T-helper 17 cell (primary cell): ENCODE results near the gene HPS4. TPM values are rescaled to one million over a fixed set of nuclear protein-coding genes. Genes with fewer than 3 reads are reported as not detected.

Experiments
- ATAC-seq: fragments of 150-1000 bp; cut with Tn5 transposase; 2 replicates; pipeline ENCODE4 v1.10.0; 2021; ENCODE audit warnings: mild to moderate bottlenecking, moderate library complexity
- DNase-seq, 3 donors: peaks; one replicate each; pipeline versions ENCODE4 v3.0.0 to v3.0.0-alpha.2; 2020 to 2021
- H3K9me3 ChIP-seq: one replicate; pipeline ENCODE4 v1.7.0; 2013; ENCODE audit warnings: low read length, mild to moderate bottlenecking; ENCODE audit not compliant: control insufficient read depth, poor library complexity, severe bottlenecking
- H3K27ac Mint-ChIP-seq: one replicate; pipeline ENCODE4 v1.8.0; 2022; ENCODE audit warnings: mild to moderate bottlenecking, moderate library complexity, mixed read lengths
- H3K27me3 Mint-ChIP-seq: one replicate; pipeline ENCODE4 v1.8.0; 2022; ENCODE audit warnings: mixed read lengths
- H3K36me3 Mint-ChIP-seq: one replicate; pipeline ENCODE4 v1.8.0; 2022; ENCODE audit warnings: low read depth, mixed read lengths
- H3K4me1 Mint-ChIP-seq: one replicate; pipeline ENCODE4 v1.8.0; 2022; ENCODE audit warnings: mild to moderate bottlenecking, mixed read lengths
- H3K4me3 Mint-ChIP-seq: one replicate; pipeline ENCODE4 v1.8.0; 2022; ENCODE audit warnings: mild to moderate bottlenecking, moderate library complexity, mixed read lengths
- total RNA-seq, 4 donors: library from RNA in 2 of 4; stranded (reverse) in 2 of 4; gene quantifications; one replicate each; pipeline ENCODE4 v1.2.3 and lab custom pipeline; 2022 to 2026

The HPS4 gene
- total RNA-seq, 2 donors from 2014 or later = 44.1 to 54.6 TPM

DNA sequence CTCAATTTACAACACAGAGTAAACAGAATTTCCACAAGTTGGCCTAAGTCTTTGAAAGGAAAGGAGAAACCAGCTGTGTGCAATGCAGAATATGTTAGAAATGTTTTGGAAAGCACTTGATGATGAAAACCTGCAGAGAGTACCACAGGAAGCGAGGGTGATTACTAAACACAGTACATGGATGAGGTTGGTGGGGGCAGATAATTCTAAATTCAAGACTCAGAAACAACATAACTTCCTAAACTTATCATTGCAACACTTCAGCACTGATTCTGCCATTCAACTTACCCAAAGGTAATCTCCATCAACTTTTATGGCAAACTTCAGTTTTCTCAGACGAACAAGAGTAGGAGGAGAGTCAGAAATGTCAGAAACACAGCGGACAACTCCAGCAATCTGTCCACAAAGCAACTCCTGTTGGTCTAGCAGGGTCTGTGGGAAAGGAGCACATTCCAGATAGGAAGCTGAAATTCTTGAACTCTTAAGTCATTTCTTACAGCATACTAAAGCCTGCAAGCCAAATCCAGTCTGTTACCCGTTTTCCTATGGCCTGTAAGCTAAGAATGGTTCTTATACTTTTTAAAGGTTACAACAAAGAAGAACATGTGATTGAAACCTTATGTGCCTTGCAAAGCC lies 6.8 kb downstream of the HPS4 start:
- DNase-seq (no peak), ATAC-seq (no peak)
- H3K27me3 Mint-ChIP-seq = no peaks in the 10 kb centered on the region
- no peak overlapping the region for H3K27ac Mint-ChIP-seq
- H3K4me1 Mint-ChIP-seq = peaks cover 35% of the 10 kb centered on the region
- H3K9me3 ChIP-seq = no peaks in the 10 kb centered on the region
- H3K4me3 Mint-ChIP-seq = no peak overlapping the region
- peaks cover 13% of the 10 kb centered on the region for H3K36me3 Mint-ChIP-seq

DNA sequence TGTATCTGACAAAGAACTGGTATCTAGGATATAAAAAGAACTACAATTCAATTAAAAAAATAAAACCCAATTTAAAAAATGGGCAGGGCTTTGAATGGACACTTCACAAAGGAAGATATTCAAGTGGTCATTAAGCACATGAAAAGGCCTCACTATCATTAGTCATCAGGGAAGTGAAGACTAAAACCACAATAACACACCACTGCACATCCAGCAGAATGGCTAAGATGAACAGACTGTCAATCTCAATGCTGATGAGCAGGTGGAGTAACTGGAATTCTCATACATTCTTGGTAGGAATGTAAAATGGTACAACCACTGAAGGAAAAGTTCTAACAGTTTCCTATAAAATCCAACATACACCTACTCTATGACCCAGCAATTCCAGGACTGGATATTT lies 8.9 kb downstream of the HPS4 start:
- Mint-ChIP-seq H3K4me1 (peaks cover 22% of the 10 kb centered on the region), H3K27ac (no peak overlapping the region), H3K4me3 (no peak overlapping the region), H3K36me3 (peaks cover 15% of the 10 kb centered on the region), H3K27me3 (no peaks in the 10 kb centered on the region)
- H3K9me3 ChIP-seq = no peaks in the 10 kb centered on the region
- no peak for ATAC-seq
- no peak for DNase-seq

- ATAC-seq (no peak), DNase-seq (no peak)
- Mint-ChIP-seq H3K4me1 (peaks cover 8% of the 10 kb centered on the region), H3K27ac (no peak overlapping the region), H3K4me3 (no peak overlapping the region), H3K27me3 (no peaks in the 10 kb centered on the region), H3K36me3 (peaks cover 12% of the 10 kb centered on the region)
- H3K9me3 ChIP-seq = no peaks in the 10 kb centered on the region
Measured at GRCh38 chr22:26471522-26471921, 12.1 kb downstream of the HPS4 start.

DNA sequence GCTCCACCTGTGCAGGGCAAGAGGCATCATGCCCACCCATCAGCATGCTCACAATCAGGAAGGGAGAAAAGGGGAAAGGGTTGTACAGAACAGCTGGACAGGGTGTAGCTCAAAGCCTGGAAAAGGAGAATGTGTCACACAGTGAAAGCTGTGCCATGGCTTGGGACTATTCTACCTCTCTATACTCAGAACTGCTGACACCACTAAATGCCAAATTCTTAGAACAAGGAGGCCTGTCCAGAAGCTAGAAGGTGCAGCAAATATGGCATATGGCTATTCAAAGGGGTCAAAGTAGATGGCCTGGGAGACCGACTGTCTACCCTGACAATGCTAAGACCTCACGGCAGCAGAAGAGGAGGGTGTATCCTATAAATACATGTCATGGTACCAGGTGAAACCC lies 12.8 kb downstream of the HPS4 start:
- Mint-ChIP-seq H3K27me3 (no peaks in the 10 kb centered on the region), H3K4me3 (no peak overlapping the region), H3K27ac (no peak overlapping the region), H3K36me3 (peaks cover 12% of the 10 kb centered on the region), H3K4me1 (peaks cover 8% of the 10 kb centered on the region)
- ATAC-seq = no peak
- no peak for DNase-seq
- H3K9me3 ChIP-seq = no peaks in the 10 kb centered on the region

- no peak for DNase-seq
- H3K27me3 Mint-ChIP-seq = no peaks in the 10 kb centered on the region
- H3K27ac Mint-ChIP-seq = no peak overlapping the region
- peaks cover 12% of the 10 kb centered on the region for H3K36me3 Mint-ChIP-seq
- peaks cover 5% of the 10 kb centered on the region for H3K4me1 Mint-ChIP-seq
- ATAC-seq = no peak
- H3K9me3 ChIP-seq = no peaks in the 10 kb centered on the region
- no peak overlapping the region for H3K4me3 Mint-ChIP-seq
Measured at GRCh38 chr22:26466196-26466595, 17.4 kb downstream of the HPS4 start.

- ATAC-seq (no peak), DNase-seq (no peak)
- no peak overlapping the region for H3K4me3 Mint-ChIP-seq
- no peaks in the 10 kb centered on the region for H3K9me3 ChIP-seq
- H3K4me1 Mint-ChIP-seq = peaks cover 2% of the 10 kb centered on the region
- no peaks in the 10 kb centered on the region for H3K27me3 Mint-ChIP-seq
- peaks cover 8% of the 10 kb centered on the region for H3K36me3 Mint-ChIP-seq
- H3K27ac Mint-ChIP-seq = no peak overlapping the region
Measured at GRCh38 chr22:26464312-26464711, 19.3 kb downstream of the HPS4 start.

DNA sequence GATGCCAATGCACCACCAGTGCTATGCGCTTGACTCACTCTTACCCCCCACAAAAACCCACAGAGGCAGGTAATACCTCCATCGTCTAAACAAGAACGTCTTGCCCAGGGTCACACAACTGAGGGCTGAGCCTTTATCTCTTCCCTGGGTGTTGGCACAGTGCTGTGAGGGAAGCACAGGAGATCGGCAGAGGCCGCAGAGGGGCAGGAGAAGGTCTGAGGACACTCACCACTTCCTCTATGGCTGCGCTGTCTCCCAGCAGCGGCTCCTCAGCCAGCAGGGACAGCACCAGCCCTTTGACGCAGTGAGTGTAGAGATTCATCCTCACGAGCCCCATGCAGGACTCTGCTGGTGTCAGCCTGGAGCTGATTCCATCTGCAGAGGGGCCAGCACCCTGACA lies 19.9 kb downstream of the HPS4 start:
- Mint-ChIP-seq H3K27ac (no peak overlapping the region), H3K27me3 (no peaks in the 10 kb centered on the region), H3K4me1 (no peaks in the 10 kb centered on the region), H3K4me3 (no peak overlapping the region), H3K36me3 (peaks cover 3% of the 10 kb centered on the region)
- no peak for DNase-seq
- no peaks in the 10 kb centered on the region for H3K9me3 ChIP-seq
- no peak for ATAC-seq

- no peaks in the 10 kb centered on the region for H3K4me1 Mint-ChIP-seq
- no peaks in the 10 kb centered on the region for H3K27me3 Mint-ChIP-seq
- ATAC-seq (no peak), DNase-seq (no peak)
- no peaks in the 10 kb centered on the region for H3K9me3 ChIP-seq
- no peak overlapping the region for H3K4me3 Mint-ChIP-seq
- H3K36me3 Mint-ChIP-seq = peaks cover 3% of the 10 kb centered on the region
- no peak overlapping the region for H3K27ac Mint-ChIP-seq
Measured at GRCh38 chr22:26463101-26463661, 20.4 kb downstream of the HPS4 start.

DNA sequence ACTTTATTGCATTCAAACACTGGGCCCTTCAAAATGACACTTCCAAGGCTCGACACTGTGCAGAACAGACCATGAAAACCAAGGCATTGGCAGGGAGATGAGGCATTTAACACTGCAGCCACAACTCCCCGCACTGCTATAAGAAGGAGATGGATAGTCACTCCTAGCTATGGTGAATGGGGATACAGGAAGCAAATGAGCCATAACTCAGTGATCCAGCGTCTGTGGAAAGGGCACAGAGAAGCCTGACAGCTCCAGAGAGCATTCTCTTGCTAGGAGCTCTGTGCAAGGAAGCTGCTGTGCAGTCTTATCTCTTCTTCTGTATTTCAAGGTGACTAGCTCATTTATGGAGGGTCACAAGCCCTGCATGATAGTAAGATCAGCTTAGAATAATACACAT lies 20.9 kb downstream of the HPS4 start:
- no peak overlapping the region for H3K4me3 Mint-ChIP-seq
- no peaks in the 10 kb centered on the region for H3K27me3 Mint-ChIP-seq
- H3K27ac Mint-ChIP-seq = no peak overlapping the region
- DNase-seq (no peak), ATAC-seq (no peak)
- H3K9me3 ChIP-seq = no peaks in the 10 kb centered on the region
- H3K36me3 Mint-ChIP-seq = peaks cover 3% of the 10 kb centered on the region
- H3K4me1 Mint-ChIP-seq = peaks cover 1% of the 10 kb centered on the region

GRCh38 chr22:26462051-26462450 lies 21.5 kb downstream of the HPS4 start:
- ATAC-seq (no peak), DNase-seq (no peak)
- no peak overlapping the region for H3K27ac Mint-ChIP-seq
- H3K4me3 Mint-ChIP-seq = no peak overlapping the region
- H3K4me1 Mint-ChIP-seq = peaks cover 2% of the 10 kb centered on the region
- peaks cover 3% of the 10 kb centered on the region for H3K36me3 Mint-ChIP-seq
- H3K9me3 ChIP-seq = no peaks in the 10 kb centered on the region
- no peaks in the 10 kb centered on the region for H3K27me3 Mint-ChIP-seq

- H3K36me3 Mint-ChIP-seq = peaks cover 3% of the 10 kb centered on the region
- H3K27me3 Mint-ChIP-seq = no peaks in the 10 kb centered on the region
- H3K4me1 Mint-ChIP-seq = peaks cover 2% of the 10 kb centered on the region
- ATAC-seq (peak; percentile 44), DNase-seq (peak in 1 of 3 donors; percentile 22)
- no peak overlapping the region for H3K27ac Mint-ChIP-seq
- H3K4me3 Mint-ChIP-seq = no peak overlapping the region
- H3K9me3 ChIP-seq = no peaks in the 10 kb centered on the region
Measured at GRCh38 chr22:26461188-26461810, 22.3 kb downstream of the HPS4 start.

DNA sequence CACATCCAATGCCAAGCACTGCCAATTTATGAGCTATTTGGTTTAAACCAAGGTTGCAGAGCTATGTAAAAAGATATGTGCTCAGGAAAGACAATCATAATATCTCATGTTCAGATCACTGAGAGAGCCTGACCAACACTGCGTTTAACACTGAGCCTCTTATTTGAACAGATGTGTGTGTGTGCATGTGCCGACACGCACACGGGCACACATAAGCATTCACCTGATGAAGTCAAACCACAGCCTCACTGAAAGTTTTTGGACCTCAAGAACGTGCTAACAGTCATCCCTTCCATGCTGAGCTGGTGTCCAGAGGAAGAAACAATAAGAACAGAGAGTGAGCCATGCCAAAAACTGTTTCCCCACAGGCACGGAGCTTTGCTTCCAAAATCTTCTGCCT lies 23.4 kb downstream of the HPS4 start:
- ATAC-seq (no peak), DNase-seq (no peak)
- peaks cover 2% of the 10 kb centered on the region for H3K4me1 Mint-ChIP-seq
- H3K9me3 ChIP-seq = no peaks in the 10 kb centered on the region
- no peaks in the 10 kb centered on the region for H3K27me3 Mint-ChIP-seq
- no peaks in the 10 kb centered on the region for H3K36me3 Mint-ChIP-seq
- H3K27ac Mint-ChIP-seq = no peak overlapping the region
- no peak overlapping the region for H3K4me3 Mint-ChIP-seq

DNA sequence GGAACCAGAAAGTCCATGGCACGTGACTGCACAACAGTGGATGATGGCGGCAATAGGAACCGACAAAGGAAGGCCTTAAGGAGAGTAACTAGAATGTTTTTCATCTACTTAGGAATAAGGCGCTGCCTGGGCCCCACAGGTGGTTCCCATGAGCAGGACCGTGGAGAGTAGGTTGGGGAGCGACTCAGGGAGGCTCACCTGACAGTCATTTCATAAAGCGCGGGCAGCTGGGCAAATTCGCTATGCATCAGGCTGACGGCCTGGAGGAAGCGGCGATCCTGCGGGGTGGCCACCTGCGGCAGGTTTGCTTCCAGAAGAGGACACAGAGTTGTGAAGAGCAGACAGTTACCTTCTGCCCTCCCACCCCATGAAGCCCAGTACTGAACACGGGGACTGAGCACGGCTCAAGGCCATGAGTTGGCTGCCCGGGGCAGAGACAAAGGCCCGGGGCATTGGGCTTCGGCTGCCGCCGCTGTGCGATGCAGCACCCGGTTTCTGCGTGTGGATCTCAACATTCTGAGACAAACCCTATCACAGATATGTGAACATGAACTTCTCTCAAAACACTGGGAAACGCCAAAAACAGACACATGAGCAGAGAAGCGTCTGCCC lies 25.8 kb downstream of the HPS4 start:
- Mint-ChIP-seq H3K27ac (no peak overlapping the region), H3K36me3 (no peaks in the 10 kb centered on the region), H3K4me3 (no peak overlapping the region)

More for the DNA sequence above, 25.8 kb downstream of the HPS4 start:
- Mint-ChIP-seq H3K4me1 (peaks cover 2% of the 10 kb centered on the region), H3K27me3 (no peaks in the 10 kb centered on the region)
- ATAC-seq = no peak
- no peak for DNase-seq
- H3K9me3 ChIP-seq = no peaks in the 10 kb centered on the region
